GM12878 (cell line): ENCODE results near the gene RLIM.

Experiments
- CTCF ChIP-seq, 3 experiments: IDR thresholded peaks in 2 of 3; conservative IDR thresholded peaks in 1 of 3; 2 replicates each; pipeline ENCODE4 v1.5.1; 2011; ENCODE audit warnings: low read depth in 3 of 3, low read length in 3 of 3, mild to moderate bottlenecking in 3 of 3, control low read depth in 2 of 3, moderate library complexity in 2 of 3, inconsistent platforms in 1 of 3, mixed read lengths in 1 of 3; ENCODE audit not compliant: control insufficient read depth in 2 of 3, insufficient read depth in 1 of 3; ENCODE audit errors: extremely low read depth in 1 of 3
- ETV6 ChIP-seq, 2 experiments: fragments of 450-650 bp in 1 of 2; IDR thresholded peaks in 1 of 2; conservative IDR thresholded peaks in 1 of 2; 2 replicates each; pipeline ENCODE4 v1.6.1; 2014; ENCODE audit warnings: antibody characterized with exemption in 1 of 2, borderline replicate concordance in 1 of 2, low read depth in 1 of 2, mild to moderate bottlenecking in 1 of 2, moderate library complexity in 1 of 2
- HDAC2 ChIP-seq: fragments of 200-600 bp; sonication (generic); IDR thresholded peaks from 2 replicates; pipeline ENCODE4 v1.6.1; 2017
- MLLT1 ChIP-seq: fragments of 450-650 bp; IDR thresholded peaks from 2 replicates; pipeline ENCODE4 v1.6.1; 2016; ENCODE audit warnings: mild to moderate bottlenecking
- MTA3 ChIP-seq: IDR thresholded peaks from 2 replicates; pipeline ENCODE4 v1.6.1; 2012; ENCODE audit warnings: low read length, inconsistent platforms, borderline replicate concordance
- MYC ChIP-seq: IDR thresholded peaks from 2 replicates; pipeline ENCODE4 v1.6.1; 2011; ENCODE audit warnings: mild to moderate bottlenecking, low read length, moderate library complexity, inconsistent platforms; ENCODE audit not compliant: insufficient read depth, insufficient replicate concordance, insufficient read length, severe bottlenecking
- NR2C2 ChIP-seq: IDR thresholded peaks from 2 replicates; pipeline ENCODE4 v1.6.1; 2011; ENCODE audit warnings: borderline replicate concordance, low read depth; ENCODE audit not compliant: control insufficient read depth, insufficient read length
- NRF1 ChIP-seq: conservative IDR thresholded peaks from 2 replicates; pipeline ENCODE4 v1.6.1; 2011; ENCODE audit warnings: mild to moderate bottlenecking, low read depth, low read length, improper control_type of control experiment
- POLR2A ChIP-seq: IDR thresholded peaks from 2 replicates; pipeline ENCODE4 v1.6.1; 2011; ENCODE audit warnings: low read depth, mild to moderate bottlenecking, low read length
- TCF7 ChIP-seq: IDR thresholded peaks from 2 replicates; pipeline ENCODE4 v1.6.1; 2014; ENCODE audit warnings: antibody characterized with exemption, borderline replicate concordance

- TF ChIP-seq MYC: no peak
- no peak for TF ChIP-seq POLR2A
- no peak for TF ChIP-seq MLLT1
- no peak for TF ChIP-seq ETV6 (conservative IDR thresholded peaks at IDR 0.05 in 1 of 2, IDR thresholded peaks at IDR 0.05 in 1 of 2; ENCODE audit: borderline replicate concordance in 1 of 2, low read depth in 1 of 2)
- TF ChIP-seq TCF7: no peak
- TF ChIP-seq NR2C2: no peak
- TF ChIP-seq CTCF (IDR thresholded peaks at IDR 0.05 in 2 of 3, conservative IDR thresholded peaks at IDR 0.05 in 1 of 3; ENCODE audit: control insufficient read depth in 2 of 3, extremely low read depth in 1 of 3, insufficient read depth in 1 of 3, low read depth in 3 of 3, low read length in 3 of 3): no peak
- TF ChIP-seq NRF1: no peak
- TF ChIP-seq HDAC2: no peak
- no peak for TF ChIP-seq MTA3
These were observed 893 bp downstream of the RLIM start for GRCh38 chrX:74613370-74614092.
